ENCODE measurements around the gene PIP5K1A. TPM values are rescaled to one million over a fixed set of nuclear protein-coding genes. Genes with fewer than 3 reads are reported as not detected.

Gene PIP5K1A
- total RNA-seq, 4 donors from 2014 or later, result 29.7 to 70.9 (median 46.6) TPM

DNA sequence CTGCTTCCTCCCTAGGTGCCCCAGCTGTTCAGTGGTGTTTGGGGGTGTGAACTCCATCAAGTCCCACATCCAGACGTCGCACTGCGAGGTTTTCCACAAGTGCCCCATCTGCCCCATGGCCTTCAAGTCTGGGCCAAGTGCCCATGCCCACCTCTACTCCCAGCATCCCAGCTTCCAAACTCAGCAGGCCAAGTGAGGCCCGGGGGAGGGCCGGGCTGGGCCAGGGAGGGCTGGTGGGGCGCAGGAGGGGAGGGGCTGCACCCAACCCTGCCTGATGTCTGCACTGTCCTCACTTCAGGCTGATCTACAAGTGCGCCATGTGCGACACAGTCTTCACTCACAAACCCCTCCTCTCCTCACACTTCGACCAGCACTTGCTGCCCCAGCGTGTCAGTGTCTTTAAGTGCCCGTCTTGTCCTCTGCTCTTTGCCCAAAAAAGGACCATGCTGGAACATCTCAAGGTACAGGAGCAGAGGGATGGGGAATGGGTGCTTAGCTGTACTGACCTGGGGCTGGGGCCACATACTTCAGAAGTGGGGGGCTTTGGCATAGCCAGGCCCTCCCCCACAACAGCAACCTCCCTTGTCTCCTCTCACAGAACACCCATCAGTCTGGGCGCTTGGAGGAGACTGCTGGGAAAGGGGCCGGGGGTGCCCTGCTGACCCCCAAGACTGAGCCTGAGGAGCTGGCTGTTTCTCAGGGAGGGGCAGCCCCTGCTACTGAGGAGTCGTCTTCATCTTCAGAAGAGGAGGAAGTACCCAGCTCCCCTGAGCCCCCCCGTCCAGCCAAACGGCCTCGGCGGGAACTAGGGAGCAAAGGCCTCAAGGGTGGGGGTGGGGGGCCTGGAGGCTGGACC lies 91.0 kb downstream of the PIP5K1A start:
- no peak for TF ChIP-seq CTCF (IDR thresholded peaks at IDR 0.05; ENCODE audit: low read depth)

DNA sequence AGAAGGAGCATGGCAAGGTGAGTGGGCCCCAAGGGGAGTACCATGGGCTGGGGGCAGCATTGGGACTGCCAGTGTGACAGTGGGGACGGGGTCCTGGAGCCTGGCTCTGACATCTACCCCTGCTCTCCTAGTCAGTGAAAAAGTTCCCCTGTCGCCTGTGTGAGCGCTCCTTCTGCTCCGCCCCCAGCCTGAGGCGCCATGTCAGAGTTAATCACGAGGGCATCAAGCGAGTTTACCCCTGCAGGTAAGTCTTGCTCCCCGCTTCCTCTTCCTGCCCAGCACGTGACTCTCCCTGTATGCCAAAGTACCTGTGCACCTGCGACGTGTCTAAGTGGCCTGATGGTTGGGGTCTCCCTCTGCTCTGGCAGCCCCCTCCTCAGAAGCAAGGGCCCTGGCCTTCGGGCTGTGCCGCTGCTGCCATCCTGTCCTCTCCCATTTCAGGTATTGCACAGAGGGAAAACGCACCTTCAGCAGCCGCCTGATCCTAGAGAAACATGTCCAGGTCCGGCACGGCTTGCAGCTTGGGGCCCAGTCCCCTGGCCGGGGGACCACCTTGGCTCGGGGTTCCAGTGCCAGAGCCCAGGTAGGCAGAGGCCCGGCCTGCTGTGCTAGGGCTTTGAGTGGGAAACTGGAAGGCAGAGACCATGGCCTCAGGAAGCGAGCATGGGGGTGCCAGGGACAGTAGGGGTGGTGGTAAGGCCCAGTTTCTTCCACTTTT lies 91.8 kb downstream of the PIP5K1A start:
- TF ChIP-seq CTCF (IDR thresholded peaks at IDR 0.05; ENCODE audit: low read depth), result no peak

DNA sequence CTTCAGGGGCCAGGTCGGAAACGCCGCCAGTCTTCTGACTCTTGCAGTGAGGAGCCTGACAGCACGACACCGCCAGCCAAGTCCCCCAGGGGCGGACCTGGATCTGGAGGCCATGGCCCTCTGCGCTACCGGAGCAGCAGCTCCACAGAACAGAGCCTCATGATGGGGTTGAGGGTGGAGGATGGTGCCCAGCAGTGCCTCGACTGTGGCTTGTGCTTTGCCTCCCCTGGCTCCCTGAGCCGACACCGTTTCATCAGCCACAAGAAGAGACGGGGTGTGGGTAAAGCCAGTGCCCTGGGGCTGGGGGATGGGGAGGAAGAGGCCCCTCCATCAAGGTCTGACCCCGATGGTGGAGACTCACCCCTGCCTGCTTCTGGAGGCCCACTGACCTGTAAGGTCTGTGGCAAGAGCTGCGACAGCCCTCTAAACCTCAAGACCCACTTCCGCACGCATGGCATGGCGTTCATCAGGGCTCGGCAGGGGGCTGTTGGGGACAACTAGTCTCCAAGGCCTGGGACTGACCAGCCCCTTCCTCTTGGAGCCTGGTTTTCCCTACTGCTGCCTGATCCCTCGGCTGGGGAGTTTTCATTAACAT lies 92.5 kb downstream of the PIP5K1A start:
- no peak for TF ChIP-seq CTCF (IDR thresholded peaks at IDR 0.05; ENCODE audit: low read depth)

DNA sequence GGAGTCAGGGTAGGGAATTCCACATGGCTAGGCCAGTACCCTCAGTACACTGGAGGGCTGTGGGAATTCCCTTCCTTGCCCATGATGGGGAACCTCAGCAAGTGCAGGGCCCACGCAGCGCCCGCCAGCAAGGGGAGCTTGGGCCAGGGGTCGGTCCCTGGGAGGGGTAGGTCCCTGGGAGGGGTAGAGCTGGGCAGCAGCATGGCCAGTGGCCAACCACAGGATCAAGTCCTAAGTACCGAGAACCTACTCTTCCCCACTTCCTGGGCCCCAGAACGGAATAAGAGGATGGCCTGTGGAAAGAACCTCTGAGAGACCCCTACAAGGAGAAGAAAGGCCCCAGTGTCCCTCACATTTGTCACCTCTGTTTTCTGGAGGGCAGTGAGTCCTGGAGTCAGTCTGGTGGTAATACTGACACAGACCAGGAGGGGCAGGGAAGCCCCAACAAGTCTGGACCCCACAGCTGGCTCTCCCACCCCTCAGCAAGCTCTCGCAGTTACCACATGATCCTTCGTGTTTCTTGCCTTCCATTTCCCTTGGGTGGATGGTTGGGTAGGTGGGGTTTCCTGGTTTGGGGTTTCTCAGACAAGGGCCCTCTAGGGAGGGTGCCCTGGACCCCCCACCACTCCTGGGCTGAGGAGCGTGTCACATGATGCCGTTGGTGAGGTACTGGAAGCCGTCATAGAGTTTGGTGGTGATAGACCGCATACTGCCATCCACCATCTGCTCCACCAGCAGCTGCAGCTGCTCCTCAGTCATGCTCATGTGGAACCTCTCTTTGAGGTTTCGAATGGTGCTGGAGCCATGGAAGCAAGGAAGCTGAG lies 94.1 kb downstream of the PIP5K1A start:
- no peak for TF ChIP-seq CTCF (IDR thresholded peaks at IDR 0.05; ENCODE audit: low read depth)

- no peak for TF ChIP-seq CTCF (IDR thresholded peaks at IDR 0.05; ENCODE audit: low read depth)
Observed at GRCh38 chr1:151293093-151293492, 94.7 kb downstream of the PIP5K1A start.

GRCh38 chr1:151294742-151295462 lies 96.5 kb downstream of the PIP5K1A start:
- no peak for TF ChIP-seq CTCF (IDR thresholded peaks at IDR 0.05; ENCODE audit: low read depth)

Other genes starting within 250 kb of the PIP5K1A start
- gene CERS2, start 223.7 kb upstream of the PIP5K1A start, total RNA-seq, result 100 to 1,000 TPM in 3 of 4 donors, 10 to 100 TPM in 1; 67.4 to 140 (median 112) TPM
- gene ANXA9, start 216.3 kb upstream of the PIP5K1A start, total RNA-seq, result 1 to 10 TPM in 1 of 4 donors, under 1 TPM in 1, not detected in 2; 0.68 to 1.3 TPM
- 10 to 100 TPM in 3 of 4 donors, 1 to 10 TPM in 1; 8.5 to 31.4 (median 30.7) TPM for gene MINDY1, start 191.7 kb upstream of the PIP5K1A start, total RNA-seq
- 10 to 100 TPM; 16.5 to 29.5 (median 17.8) TPM for gene PRUNE1, start 190.1 kb upstream of the PIP5K1A start, total RNA-seq
- gene BNIPL, start 162.0 kb upstream of the PIP5K1A start, total RNA-seq, result under 1 TPM in 3 of 4 donors, not detected in 1; 0.16 to 0.88 (median 0.34) TPM
- gene C1orf56, start 150.8 kb upstream of the PIP5K1A start, total RNA-seq, result 1 to 10 TPM; 4.4 to 7.9 (median 5.5) TPM
- gene CDC42SE1, start 138.9 kb upstream of the PIP5K1A start, total RNA-seq, result 10 to 100 TPM; 44.5 to 55.4 (median 47.7) TPM
- 1 to 10 TPM in 1 of 4 donors, under 1 TPM in 3; 0.19 to 1.5 (median 0.45) TPM for gene MLLT11, start 138.2 kb upstream of the PIP5K1A start, total RNA-seq
- 10 to 100 TPM; 16.5 to 23.5 (median 20.6) TPM for gene GABPB2, start 127.8 kb upstream of the PIP5K1A start, total RNA-seq
- gene SEMA6C, start 51.9 kb upstream of the PIP5K1A start, total RNA-seq, result 10 to 100 TPM in 1 of 4 donors, 1 to 10 TPM in 3; 4.0 to 19.2 (median 5.3) TPM
- 10 to 100 TPM in 2 of 4 donors, 1 to 10 TPM in 2; 5.7 to 30.9 (median 11.5) TPM for gene TNFAIP8L2, start 41.9 kb upstream of the PIP5K1A start, total RNA-seq
- gene LYSMD1, start 32.6 kb upstream of the PIP5K1A start, total RNA-seq, result 10 to 100 TPM; 10.1 to 15.0 (median 10.9) TPM
- 10 to 100 TPM; 20.3 to 34.6 (median 25.8) TPM for gene SCNM1, start 32.4 kb upstream of the PIP5K1A start, total RNA-seq
- gene TMOD4, start 22.6 kb upstream of the PIP5K1A start, total RNA-seq, result not detected
- 10 to 100 TPM; 21.9 to 39.2 (median 26.5) TPM for gene VPS72, start 8.4 kb upstream of the PIP5K1A start, total RNA-seq
- 100 to 1,000 TPM; 113 to 200 (median 160) TPM for gene PSMD4, start 56.2 kb downstream of the PIP5K1A start, total RNA-seq
- gene ZNF687, start 83.7 kb downstream of the PIP5K1A start, total RNA-seq, result 10 to 100 TPM in 3 of 4 donors, 1 to 10 TPM in 1; 7.8 to 19.8 (median 17.7) TPM
- gene PI4KB, start 128.9 kb downstream of the PIP5K1A start, total RNA-seq, result 10 to 100 TPM; 50.0 to 73.1 (median 56.0) TPM
- 10 to 100 TPM; 20.2 to 27.5 (median 22.8) TPM for gene RFX5, start 148.7 kb downstream of the PIP5K1A start, total RNA-seq
- gene SELENBP1, start 174.2 kb downstream of the PIP5K1A start, total RNA-seq, result 100 to 1,000 TPM in 1 of 4 donors, 10 to 100 TPM in 3; 32.6 to 100 (median 54.7) TPM
- gene PSMB4, start 201.0 kb downstream of the PIP5K1A start, total RNA-seq, result 100 to 1,000 TPM; 197 to 298 (median 246) TPM

Measured in subcutaneous adipose tissue (tissue), 4 donors.